K562 (cell line): ENCODE results near the gene C6orf47. TPM values are rescaled to one million over a fixed set of nuclear protein-coding genes. Genes with fewer than 3 reads are reported as not detected.

ENCODE experiments used
- CCAR2 ChIP-seq: fragments of 200-400 bp; formaldehyde crosslinking; IDR thresholded peaks from 2 replicates; pipeline ENCODE4 v1.6.1; 2017; ENCODE audit warnings: mild to moderate bottlenecking, low read depth, low read length
- CREB1 ChIP-seq, 2 experiments: sonication (generic) in 1 of 2; formaldehyde crosslinking in 1 of 2; IDR thresholded peaks; 2 replicates each; pipeline versions ENCODE4 v1.6.1 to v1.8.0; 2012 to 2022; ENCODE audit warnings: inconsistent platforms in 1 of 2, mild to moderate bottlenecking in 1 of 2, missing genetic modification reagents in 1 of 2, moderate library complexity in 1 of 2
- CTBP1 ChIP-seq: fragments of 450-650 bp; IDR thresholded peaks from 2 replicates; pipeline ENCODE4 v1.6.1; 2016; ENCODE audit warnings: borderline replicate concordance
- DLX4 ChIP-seq: fragments of 250-450 bp; sonication (Bioruptor Pico); IDR thresholded peaks from 2 replicates; pipeline ENCODE4 v1.6.1; 2021; ENCODE audit warnings: mild to moderate bottlenecking
- HBP1 ChIP-seq: fragments of 450-650 bp; formaldehyde crosslinking; IDR thresholded peaks from 2 replicates; pipeline ENCODE4 v1.4.0; 2022; ENCODE audit warnings: missing genetic modification characterization
- KAT8 ChIP-seq: fragments of 450-650 bp; IDR thresholded peaks from 2 replicates; pipeline ENCODE4 v1.6.1; 2016; ENCODE audit warnings: low read depth, mild to moderate bottlenecking
- MLX ChIP-seq, 2 experiments: fragments of 450-650 bp in 1 of 2; sonication (generic) in 1 of 2; formaldehyde crosslinking; conservative IDR thresholded peaks; 2 replicates each; pipeline versions ENCODE4 v1.4.0 to v1.8.1; 2020 to 2022; ENCODE audit warnings: mild to moderate bottlenecking in 1 of 2, missing genetic modification reagents in 1 of 2
- RBM39 ChIP-seq: fragments of 200-400 bp; formaldehyde crosslinking; optimal IDR thresholded peaks from 2 replicates; pipeline ENCODE3; 2018; ENCODE audit warnings: low read depth, low read length
- SFPQ ChIP-seq: fragments of 200-400 bp; formaldehyde crosslinking; IDR thresholded peaks from 2 replicates; pipeline ENCODE4 v1.6.1; 2017; ENCODE audit warnings: mild to moderate bottlenecking, low read depth, low read length, moderate library complexity
- SIRT6 ChIP-seq: IDR thresholded peaks from one replicate; pipeline ENCODE4 v1.6.1; 2012; ENCODE audit warnings: low read depth, mild to moderate bottlenecking, control low read depth, inconsistent platforms, low read length, moderate library complexity
- SNRNP70 ChIP-seq: fragments of 200-400 bp; formaldehyde crosslinking; optimal IDR thresholded peaks from 2 replicates; pipeline ENCODE3; 2017; ENCODE audit warnings: low read depth, low read length
- TBL1XR1 ChIP-seq, 2 experiments: IDR thresholded peaks; 2 replicates each; pipeline ENCODE4 v1.6.1; 2012; ENCODE audit warnings: improper control_type of control experiment in 2 of 2, low read length in 2 of 2, mild to moderate bottlenecking in 1 of 2
- TCF7 ChIP-seq: sonication (generic); IDR thresholded peaks from 2 replicates; pipeline ENCODE4 v1.6.1; 2016; ENCODE audit warnings: antibody characterized with exemption, borderline replicate concordance
- TRIM28 ChIP-seq: fragments of 450-650 bp; IDR thresholded peaks from 2 replicates; pipeline ENCODE4 v1.6.1; 2017
- ZNF407 ChIP-seq: fragments of 450-650 bp; IDR thresholded peaks from 2 replicates; pipeline ENCODE4 v1.6.1; 2016; ENCODE audit warnings: low read depth
- ZNF444 ChIP-seq: fragments of 250-450 bp; sonication (Bioruptor Pico); IDR thresholded peaks from 2 replicates; pipeline ENCODE4 v1.4.0; 2020; ENCODE audit warnings: mild to moderate bottlenecking, moderate library complexity
- polyA plus RNA-seq, 8 experiments: library from polyadenylated mRNA; depleted of rRNA in 4 of 8; stranded (reverse) in 5 of 8; unstranded in 3 of 8; fragments of >200 nt; fragmentation: Nextera tagmentation in 2 of 8; fragmentation: Illumina TruSeq in 1 of 8; extraction: Ambion mirVana in 2 of 8; extraction: Trizol in 1 of 8; gene quantifications; 2 replicates each; pipeline versions ENCODE4 v1.2.1 to v1.2.3, GENCODE V29; 2011 to 2014; ENCODE audit warnings: inconsistent platforms in 1 of 8, missing spikeins in 1 of 8
- total RNA-seq, 7 experiments: library from RNA; depleted of rRNA in 6 of 7; stranded (reverse); fragments of >200 nt in 6 of 7; fragmentation: Illumina TruSeq in 2 of 7; extraction: Trizol in 2 of 7; gene quantifications; 2 replicates each; pipeline versions ENCODE4 v1.2.1 to v1.2.3, GENCODE V29; 2011 to 2021; ENCODE audit warnings: low replicate concordance in 1 of 7

The C6orf47 gene
- total and polyA plus RNA-seq, 9 of the 15 experiments (the other 6 are each of a cell fraction or from before 2014, with no cell fraction given): 0.14 to 43.8 (median 27.0) TPM

GRCh38 chr6:31676904-31677303 lies 16.3 kb upstream of the C6orf47 start (continued):
- TF ChIP-seq ZNF407 (no peak), KAT8 (no peak), DLX4 (CRISPR knock-in tag) (no peak), SNRNP70 (no peak), HBP1 (CRISPR knock-in tag) (no peak; the same call in 1 of the 2 replicates), SFPQ (no peak), RBM39 (peak; percentile 11), TCF7 (no peak), TBL1XR1 (IDR thresholded peaks at IDR 0.05; ENCODE audit: low read length in 2 of 2) (no peak; a peak in 1 of 4 replicates), SIRT6 (no peak), CCAR2 (no peak), TRIM28 (no peak), MLX (CRISPR knock-in tag; conservative IDR thresholded peaks at IDR 0.05) (no peak), CTBP1 (no peak), CREB1 (IDR thresholded peaks at IDR 0.05) (peak; percentile 62), CREB1 (CRISPR knock-in tag; IDR thresholded peaks at IDR 0.05) (peak; percentile 56), ZNF444 (0 out of 2 replicates have a peak, but pooled peaks have one; percentile 31)
